SHP77 (cell line): ENCODE data around the gene SPEG.

ENCODE experiments used
- DNase-seq, 2 experiments: peaks; one replicate each; lab custom pipeline; 2025; lab: John Stamatoyannopoulos, UW

The SPEG gene

DNA sequence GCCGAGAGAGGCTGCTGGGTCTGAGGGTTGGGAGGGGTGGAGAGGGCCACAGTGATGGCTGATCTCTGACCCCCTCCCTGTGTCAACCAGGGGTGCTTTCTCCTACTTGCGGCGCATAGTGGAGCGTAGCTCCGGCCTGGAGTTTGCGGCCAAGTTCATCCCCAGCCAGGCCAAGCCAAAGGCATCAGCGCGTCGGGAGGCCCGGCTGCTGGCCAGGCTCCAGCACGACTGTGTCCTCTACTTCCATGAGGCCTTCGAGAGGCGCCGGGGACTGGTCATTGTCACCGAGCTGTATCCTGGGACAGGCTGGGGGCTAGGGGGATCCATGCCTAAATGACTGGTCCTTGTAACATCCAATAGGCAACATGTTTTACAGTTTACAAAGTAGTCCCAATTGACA lies 43.2 kb downstream of the SPEG start:
- DNase-seq: no peak

GRCh38 chr2:219478916-219479315 lies 44.3 kb downstream of the SPEG start:
- DNase-seq: no peak

GRCh38 chr2:219480004-219480403 lies 45.4 kb downstream of the SPEG start:
- no peak for DNase-seq

DNA sequence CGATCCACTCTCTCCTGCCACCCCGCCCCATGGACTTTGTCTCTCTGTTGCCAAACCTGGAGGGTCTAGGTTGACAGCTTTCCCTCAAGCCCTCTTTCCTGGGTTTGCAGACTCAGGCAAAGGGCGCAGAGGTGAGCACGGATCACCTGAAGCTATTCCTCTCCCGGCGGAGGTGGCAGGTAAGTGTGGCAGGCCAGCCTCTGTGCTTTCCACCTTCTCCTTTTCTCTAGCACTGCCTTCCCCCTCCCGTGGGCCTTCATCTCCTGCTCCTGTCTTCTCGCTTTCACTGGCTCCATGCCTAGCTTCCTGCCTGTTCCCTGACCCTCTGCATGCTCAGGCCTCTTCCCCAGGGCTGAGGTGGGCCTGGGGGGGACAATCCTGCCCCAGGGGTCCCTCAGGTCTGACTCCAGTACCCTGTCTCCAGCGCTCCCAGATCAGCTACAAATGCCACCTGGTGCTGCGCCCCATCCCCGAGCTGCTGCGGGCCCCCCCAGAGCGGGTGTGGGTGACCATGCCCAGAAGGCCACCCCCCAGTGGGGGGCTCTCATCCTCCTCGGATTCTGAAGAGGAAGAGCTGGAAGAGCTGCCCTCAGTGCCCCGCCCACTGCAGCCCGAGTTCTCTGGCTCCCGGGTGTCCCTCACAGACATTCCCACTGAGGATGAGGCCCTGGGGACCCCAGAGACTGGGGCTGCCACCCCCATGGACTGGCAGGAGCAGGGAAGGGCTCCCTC lies 48.2 kb downstream of the SPEG start:
- DNase-seq: no peak

DNA sequence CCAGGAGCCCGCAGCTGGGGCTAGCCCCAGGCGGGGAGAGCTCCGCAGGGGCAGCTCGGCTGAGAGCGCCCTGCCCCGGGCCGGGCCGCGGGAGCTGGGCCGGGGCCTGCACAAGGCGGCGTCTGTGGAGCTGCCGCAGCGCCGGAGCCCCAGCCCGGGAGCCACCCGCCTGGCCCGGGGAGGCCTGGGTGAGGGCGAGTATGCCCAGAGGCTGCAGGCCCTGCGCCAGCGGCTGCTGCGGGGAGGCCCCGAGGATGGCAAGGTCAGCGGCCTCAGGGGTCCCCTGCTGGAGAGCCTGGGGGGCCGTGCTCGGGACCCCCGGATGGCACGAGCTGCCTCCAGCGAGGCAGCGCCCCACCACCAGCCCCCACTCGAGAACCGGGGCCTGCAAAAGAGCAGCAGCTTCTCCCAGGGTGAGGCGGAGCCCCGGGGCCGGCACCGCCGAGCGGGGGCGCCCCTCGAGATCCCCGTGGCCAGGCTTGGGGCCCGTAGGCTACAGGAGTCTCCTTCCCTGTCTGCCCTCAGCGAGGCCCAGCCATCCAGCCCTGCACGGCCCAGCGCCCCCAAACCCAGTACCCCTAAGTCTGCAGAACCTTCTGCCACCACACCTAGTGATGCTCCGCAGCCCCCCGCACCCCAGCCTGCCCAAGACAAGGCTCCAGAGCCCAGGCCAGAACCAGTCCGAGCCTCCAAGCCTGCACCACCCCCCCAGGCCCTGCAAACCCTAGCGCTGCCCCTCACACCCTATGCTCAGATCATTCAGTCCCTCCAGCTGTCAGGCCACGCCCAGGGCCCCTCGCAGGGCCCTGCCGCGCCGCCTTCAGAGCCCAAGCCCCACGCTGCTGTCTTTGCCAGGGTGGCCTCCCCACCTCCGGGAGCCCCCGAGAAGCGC lies 49.1 kb downstream of the SPEG start:
- DNase-seq: no peak

DNA sequence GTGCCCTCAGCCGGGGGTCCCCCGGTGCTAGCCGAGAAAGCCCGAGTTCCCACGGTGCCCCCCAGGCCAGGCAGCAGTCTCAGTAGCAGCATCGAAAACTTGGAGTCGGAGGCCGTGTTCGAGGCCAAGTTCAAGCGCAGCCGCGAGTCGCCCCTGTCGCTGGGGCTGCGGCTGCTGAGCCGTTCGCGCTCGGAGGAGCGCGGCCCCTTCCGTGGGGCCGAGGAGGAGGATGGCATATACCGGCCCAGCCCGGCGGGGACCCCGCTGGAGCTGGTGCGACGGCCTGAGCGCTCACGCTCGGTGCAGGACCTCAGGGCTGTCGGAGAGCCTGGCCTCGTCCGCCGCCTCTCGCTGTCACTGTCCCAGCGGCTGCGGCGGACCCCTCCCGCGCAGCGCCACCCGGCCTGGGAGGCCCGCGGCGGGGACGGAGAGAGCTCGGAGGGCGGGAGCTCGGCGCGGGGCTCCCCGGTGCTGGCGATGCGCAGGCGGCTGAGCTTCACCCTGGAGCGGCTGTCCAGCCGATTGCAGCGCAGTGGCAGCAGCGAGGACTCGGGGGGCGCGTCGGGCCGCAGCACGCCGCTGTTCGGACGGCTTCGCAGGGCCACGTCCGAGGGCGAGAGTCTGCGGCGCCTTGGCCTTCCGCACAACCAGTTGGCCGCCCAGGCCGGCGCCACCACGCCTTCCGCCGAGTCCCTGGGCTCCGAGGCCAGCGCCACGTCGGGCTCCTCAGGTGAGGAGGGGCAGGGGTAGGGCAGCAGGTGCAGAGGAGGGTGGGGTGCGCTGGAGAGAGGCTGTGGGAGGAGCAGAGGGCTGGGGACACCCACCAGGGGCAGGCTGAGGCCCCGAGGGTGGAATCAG lies 49.9 kb downstream of the SPEG start:
- DNase-seq: no peak

DNA sequence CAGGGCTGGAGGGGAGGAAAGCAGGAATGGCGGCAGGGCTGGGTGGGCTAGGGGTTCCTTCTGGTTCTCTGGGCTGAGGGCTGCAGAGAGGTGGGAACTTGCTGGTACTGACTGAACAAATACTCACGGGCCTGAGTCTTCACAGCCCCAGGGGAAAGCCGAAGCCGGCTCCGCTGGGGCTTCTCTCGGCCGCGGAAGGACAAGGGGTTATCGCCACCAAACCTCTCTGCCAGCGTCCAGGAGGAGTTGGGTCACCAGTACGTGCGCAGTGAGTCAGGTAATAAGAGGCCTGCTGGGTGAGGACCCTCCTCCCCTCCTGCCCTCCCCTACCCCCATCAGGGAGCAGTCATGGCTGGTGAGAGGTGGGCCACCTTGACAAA lies 50.5 kb downstream of the SPEG start:
- DNase-seq: no peak

GRCh38 chr2:219486380-219486959 lies 51.8 kb downstream of the SPEG start:
- peak; percentile 28 to 31 for DNase-seq

DNA sequence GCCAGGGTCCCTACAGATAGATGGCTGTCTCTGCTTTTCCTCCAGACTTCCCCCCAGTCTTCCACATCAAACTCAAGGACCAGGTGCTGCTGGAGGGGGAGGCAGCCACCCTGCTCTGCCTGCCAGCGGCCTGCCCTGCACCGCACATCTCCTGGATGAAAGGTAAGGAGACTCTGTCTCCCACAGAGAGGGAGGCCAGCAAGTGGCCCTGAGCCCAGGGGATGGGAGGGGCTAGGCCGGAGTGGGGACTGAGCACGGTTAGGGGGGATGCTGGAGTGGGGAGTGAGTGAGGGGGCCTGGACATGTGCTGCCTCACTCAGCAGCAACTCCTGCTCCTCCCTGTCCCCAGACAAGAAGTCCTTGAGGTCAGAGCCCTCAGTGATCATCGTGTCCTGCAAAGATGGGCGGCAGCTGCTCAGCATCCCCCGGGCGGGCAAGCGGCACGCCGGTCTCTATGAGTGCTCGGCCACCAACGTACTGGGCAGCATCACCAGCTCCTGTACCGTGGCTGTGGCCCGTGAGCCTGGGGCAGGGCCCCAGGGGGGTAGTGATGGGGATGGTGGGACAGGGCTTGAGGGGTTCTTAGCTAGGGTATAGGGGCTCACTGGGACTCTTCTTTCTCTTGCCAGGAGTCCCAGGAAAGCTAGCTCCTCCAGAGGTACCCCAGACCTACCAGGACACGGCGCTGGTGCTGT lies 53.7 kb downstream of the SPEG start:
- no peak for DNase-seq

DNA sequence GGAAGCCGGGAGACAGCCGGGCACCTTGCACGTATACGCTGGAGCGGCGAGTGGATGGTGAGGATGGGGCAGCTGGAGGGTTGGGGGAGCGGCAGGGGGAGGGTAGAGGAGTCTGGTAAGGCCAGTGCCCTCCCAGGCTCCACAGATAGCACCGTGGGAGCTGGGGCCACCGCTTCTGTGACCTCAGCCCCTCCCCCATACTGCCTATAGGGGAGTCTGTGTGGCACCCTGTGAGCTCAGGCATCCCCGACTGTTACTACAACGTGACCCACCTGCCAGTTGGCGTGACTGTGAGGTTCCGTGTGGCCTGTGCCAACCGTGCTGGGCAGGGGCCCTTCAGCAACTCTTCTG lies 54.2 kb downstream of the SPEG start:
- no peak for DNase-seq

- no peak for DNase-seq
Measured at GRCh38 chr2:219489315-219489714, 54.7 kb downstream of the SPEG start.

- DNase-seq: no peak
Measured at GRCh38 chr2:219490186-219490585, 55.5 kb downstream of the SPEG start.

GRCh38 chr2:219490600-219491130 lies 56.0 kb downstream of the SPEG start:
- DNase-seq: peak; percentile 26 to 49

DNA sequence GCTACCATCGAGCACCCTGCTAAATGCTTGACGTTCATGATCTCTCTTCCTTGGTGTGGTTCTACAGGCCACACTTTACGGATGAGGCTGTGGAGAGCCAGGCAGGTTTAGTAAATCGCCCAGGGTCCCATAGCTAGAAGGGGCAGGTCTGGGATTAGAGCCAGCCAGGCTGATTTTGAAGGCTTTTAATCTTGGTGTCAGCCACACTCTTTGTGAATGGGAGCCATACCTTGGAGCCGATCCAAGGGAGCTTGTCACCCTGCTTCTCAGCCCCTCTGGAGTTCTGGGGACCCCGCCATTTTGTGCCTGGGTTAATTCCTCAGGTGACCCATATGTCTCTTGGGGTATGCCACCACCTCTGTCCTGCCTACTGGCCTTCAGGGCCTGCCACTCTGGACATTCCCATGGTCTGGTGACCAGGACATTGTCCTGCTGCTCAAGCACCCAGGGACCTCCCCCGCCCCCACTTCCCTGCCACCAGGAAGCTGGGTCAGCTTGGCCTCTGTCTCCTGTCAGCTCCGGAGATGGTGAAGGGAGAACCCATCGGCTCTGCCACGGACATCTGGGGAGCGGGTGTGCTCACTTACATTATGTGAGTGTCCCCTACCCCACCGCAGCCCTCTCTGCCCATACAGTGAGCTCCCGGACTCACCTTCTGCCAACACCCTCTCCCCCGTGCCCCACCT lies 56.8 kb downstream of the SPEG start:
- DNase-seq: no peak

DNA sequence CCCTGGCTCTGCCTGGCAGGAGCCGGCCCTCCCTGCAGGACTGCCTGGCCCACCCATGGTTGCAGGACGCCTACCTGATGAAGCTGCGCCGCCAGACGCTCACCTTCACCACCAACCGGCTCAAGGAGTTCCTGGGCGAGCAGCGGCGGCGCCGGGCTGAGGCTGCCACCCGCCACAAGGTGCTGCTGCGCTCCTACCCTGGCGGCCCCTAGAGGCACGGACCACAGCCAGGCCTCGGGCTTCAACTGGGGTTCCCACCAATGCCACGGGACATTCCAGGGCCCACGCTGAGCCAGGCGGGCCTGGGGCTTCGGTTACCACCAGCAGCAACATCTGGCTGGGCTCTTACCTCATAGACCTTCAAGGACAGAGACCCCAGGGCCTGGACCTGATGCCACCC lies 57.9 kb downstream of the SPEG start:
- DNase-seq: no peak

- DNase-seq: no peak
Measured at GRCh38 chr2:219493086-219493485, 58.4 kb downstream of the SPEG start.

GRCh38 chr2:219494952-219495530 lies 60.4 kb downstream of the SPEG start:
- DNase-seq: no peak

GRCh38 chr2:219495531-219496122 lies 61.0 kb downstream of the SPEG start:
- peak; percentile 76 to 84 for DNase-seq

- no peak for DNase-seq
Measured at GRCh38 chr2:219496247-219496824, 61.7 kb downstream of the SPEG start.
